K562 (cell line): ENCODE data around the gene PI4KA. TPM values are rescaled to one million over a fixed set of nuclear protein-coding genes. Genes with fewer than 3 reads are reported as not detected.

Source experiments
- ATAC-seq: fragments of 200-7000 bp; cut with Tn5 transposase; 3 replicates; pipeline ENCODE4 v1.9.1; 2020; ENCODE audit warnings: moderate library complexity
- BruUV-seq: library from RNA; stranded (reverse); fragments of 400-500 nt; replicated peaks from 2 replicates; lab custom pipeline; 2021; lab: Mats Ljungman, UMichigan
- CTCF ChIA-PET: fragments of 300-600 bp; formaldehyde crosslinking; extraction: SDS; loops from one replicate; lab custom pipeline; 2021; ENCODE audit warnings: low intra/inter-chr PET ratio; lab: Yijun Ruan, JAX
- POLR2A ChIA-PET: fragments of 300-600, 350-650 bp; sonication (Branson Sonifier 250); formaldehyde crosslinking; extraction: SDS; loops from one replicate; lab custom pipeline; 2021; ENCODE audit warnings: antibody characterized with exemption, inconsistent platforms; lab: Yijun Ruan, JAX
- DNase-seq, 4 experiments: peaks; one replicate each; pipeline versions ENCODE4 v3.0.0 to v3.0.0-alpha.2; 2011 to 2018; ENCODE audit warnings: low spot score in 3 of 4, mixed read lengths in 3 of 4; ENCODE audit errors: extremely low read depth in 1 of 4
- FAIRE-seq: peaks from 2 replicates; lab custom pipeline; 2011; peaks lifted over from hg19 to GRCh38; lab: Jason Lieb, UNC
- H2AFZ ChIP-seq: 2 replicates; pipeline ENCODE4 v1.6.0; 2011; ENCODE audit warnings: low read depth, low read length, control low read depth, inconsistent platforms
- H3K27ac ChIP-seq: fragments of 200-600 bp; 3 replicates; pipeline ENCODE4 v1.8.0; 2011; ENCODE audit warnings: low read depth, mild to moderate bottlenecking, control low read depth, inconsistent platforms, low read length, moderate library complexity, mixed read lengths; ENCODE audit errors: extremely low read depth
- H3K27me3 ChIP-seq, 2 experiments: fragments of 300-600 bp in 1 of 2; 2 replicates in 1 of 2; 3 replicates in 1 of 2; pipeline versions ENCODE4 v1.6.0 to v1.8.0; 2011; ENCODE audit warnings: inconsistent platforms in 2 of 2, low read length in 2 of 2, mild to moderate bottlenecking in 1 of 2, mixed read lengths in 1 of 2, moderate library complexity in 1 of 2; ENCODE audit not compliant: control insufficient read depth in 2 of 2, insufficient read depth in 2 of 2
- H3K36me3 ChIP-seq: fragments of 300-600 bp; 3 replicates; pipeline ENCODE4 v1.8.0; 2011; ENCODE audit warnings: mild to moderate bottlenecking, low read length, inconsistent platforms; ENCODE audit not compliant: control insufficient read depth, insufficient read depth
- H3K4me1 ChIP-seq, 2 experiments: fragments of 200-600 bp in 1 of 2; replicated peaks in 1 of 2; 2 replicates in 1 of 2; 3 replicates in 1 of 2; pipeline versions ENCODE4 v1.5.1 to v1.8.0; 2011; ENCODE audit warnings: inconsistent platforms in 2 of 2, low read length in 2 of 2, mild to moderate bottlenecking in 1 of 2, mixed read lengths in 1 of 2, moderate library complexity in 1 of 2; ENCODE audit not compliant: control insufficient read depth in 2 of 2, insufficient read depth in 2 of 2
- H3K4me2 ChIP-seq: 2 replicates; pipeline ENCODE4 v1.6.1; 2011; ENCODE audit warnings: low read length, control low read depth, inconsistent platforms, mixed read lengths; ENCODE audit not compliant: insufficient read depth
- H3K4me3 ChIP-seq: fragments of 200-600 bp; sonication (generic), shearing (Covaris generic); 2 replicates; pipeline ENCODE4 v1.5.1; 2016; ENCODE audit warnings: control low read depth, inconsistent platforms
- H3K79me2 ChIP-seq: fragments of 200-600 bp; 3 replicates; pipeline ENCODE4 v1.8.0; 2011; ENCODE audit warnings: low read length, inconsistent platforms; ENCODE audit not compliant: control insufficient read depth, insufficient read depth
- H3K9ac ChIP-seq, 2 experiments: 2 replicates each; pipeline versions ENCODE4 v1.6.0 to v1.6.1; 2011; ENCODE audit warnings: low read depth in 2 of 2, low read length in 2 of 2, control low read depth in 1 of 2, inconsistent platforms in 1 of 2, mild to moderate bottlenecking in 1 of 2, mixed read lengths in 1 of 2; ENCODE audit not compliant: insufficient read depth in 1 of 2
- H3K9me1 ChIP-seq: one replicate; pipeline ENCODE4 v1.6.0; 2011; ENCODE audit warnings: inconsistent platforms, mild to moderate bottlenecking, low read length, moderate library complexity; ENCODE audit not compliant: control insufficient read depth, insufficient read depth
- H3K9me3 ChIP-seq: replicated peaks from 2 replicates; pipeline ENCODE4 v1.5.1; 2011; ENCODE audit warnings: low read depth, low read length, inconsistent platforms; ENCODE audit not compliant: control insufficient read depth, insufficient read depth
- H4K20me1 ChIP-seq: replicated peaks from 2 replicates; pipeline ENCODE4 v1.6.1; 2011; ENCODE audit warnings: low read length, inconsistent platforms, mixed read lengths; ENCODE audit not compliant: control insufficient read depth, insufficient read depth
- BRCA1 ChIP-seq, 2 experiments: fragments of 450-650 bp in 1 of 2; sonication (generic) in 1 of 2; formaldehyde crosslinking in 1 of 2; IDR thresholded peaks; 2 replicates each; pipeline versions ENCODE4 v1.5.0 to v1.6.1; 2017 to 2020; ENCODE audit warnings: mild to moderate bottlenecking in 1 of 2, missing genetic modification reagents in 1 of 2
- CREM ChIP-seq: IDR thresholded peaks from 2 replicates; pipeline ENCODE4 v1.6.1; 2014; ENCODE audit warnings: antibody characterized with exemption, low read depth
- CSDE1 ChIP-seq, 2 experiments: fragments of 450-650 bp; IDR thresholded peaks; 2 replicates each; pipeline ENCODE4 v1.6.1; 2016; ENCODE audit warnings: mild to moderate bottlenecking in 1 of 2
- MXD1 ChIP-seq: fragments of 250-450 bp; sonication (Bioruptor Pico); IDR thresholded peaks from 2 replicates; pipeline ENCODE4 v1.8.0; 2021; ENCODE audit warnings: borderline replicate concordance, mild to moderate bottlenecking, moderate library complexity; ENCODE audit not compliant: poor library complexity, severe bottlenecking
- PRDM10 ChIP-seq: fragments of 450-650 bp; IDR thresholded peaks from 2 replicates; pipeline ENCODE4 v1.6.1; 2018; ENCODE audit not compliant: partially characterized antibody
- RNF2 ChIP-seq: sonication (generic); IDR thresholded peaks from 2 replicates; pipeline ENCODE4 v1.6.1; 2016
- SMC3 ChIP-seq: conservative IDR thresholded peaks from 2 replicates; pipeline ENCODE4 v1.6.1; 2011; ENCODE audit warnings: low read depth, low read length, improper control_type of control experiment; ENCODE audit not compliant: insufficient read depth
- TCFL5 ChIP-seq: fragments of 250-450 bp; sonication (Bioruptor Pico); conservative IDR thresholded peaks from 2 replicates; pipeline ENCODE4 v1.6.1; 2021; ENCODE audit warnings: mild to moderate bottlenecking, moderate library complexity, matching md5 sums
- ZC3H4 ChIP-seq: sonication (generic); formaldehyde crosslinking; IDR thresholded peaks from 2 replicates; pipeline ENCODE4 v1.9.0; 2021; ENCODE audit warnings: missing genetic modification reagents, borderline replicate concordance
- ZNF699 ChIP-seq: fragments of 250-450 bp; sonication (Bioruptor Pico); IDR thresholded peaks from 2 replicates; pipeline ENCODE4 v1.8.0; 2021; ENCODE audit warnings: mild to moderate bottlenecking, moderate library complexity; ENCODE audit not compliant: insufficient replicate concordance
- ZNF830 ChIP-seq: fragments of 250-450 bp; sonication (Bioruptor Pico); IDR thresholded peaks from 2 replicates; pipeline ENCODE4 v1.5.0; 2021; ENCODE audit warnings: mild to moderate bottlenecking
- WGBS: fragments of 100-300 bp; shearing (Covaris generic); methylation state at CpG from one replicate; pipeline ENCODE4 v1.1.6; 2016; ENCODE audit warnings: low coverage, mixed read lengths; ENCODE audit not compliant: insufficient coverage; ENCODE audit errors: missing lambda C conversion rate; 5-methylcytosine and 5-hydroxymethylcytosine counted together
- in situ Hi-C: fragments of 300-500 bp; cut with MboI; formaldehyde crosslinking; loops from 4 replicates; pipeline ENCODE4 v1.15.0; 2018; ENCODE audit warnings: inconsistent platforms, mixed read lengths
- intact Hi-C: fragments of 100-400 bp; cut with micrococcal nuclease; formaldehyde crosslinking; loops from 2 replicates; pipeline ENCODE4 v1.14.2; 2022
- polyA plus RNA-seq, 8 experiments: library from polyadenylated mRNA; depleted of rRNA in 4 of 8; stranded (reverse) in 5 of 8; unstranded in 3 of 8; fragments of >200 nt; fragmentation: Nextera tagmentation in 2 of 8; fragmentation: Illumina TruSeq in 1 of 8; extraction: Ambion mirVana in 2 of 8; extraction: Trizol in 1 of 8; gene quantifications; 2 replicates each; pipeline versions ENCODE4 v1.2.1 to v1.2.3, GENCODE V29; 2011 to 2014; ENCODE audit warnings: inconsistent platforms in 1 of 8, missing spikeins in 1 of 8
- total RNA-seq, 7 experiments: library from RNA; depleted of rRNA in 6 of 7; stranded (reverse); fragments of >200 nt in 6 of 7; fragmentation: Illumina TruSeq in 2 of 7; extraction: Trizol in 2 of 7; gene quantifications; 2 replicates each; pipeline versions ENCODE4 v1.2.1 to v1.2.3, GENCODE V29; 2011 to 2021; ENCODE audit warnings: low replicate concordance in 1 of 7

The PI4KA gene
- total and polyA plus RNA-seq, 9 of the 15 experiments (the other 6 are each of a cell fraction or from before 2014, with no cell fraction given) = 7.3 to 187 (median 84.7) TPM

GRCh38 chr22:20744456-20744855 is 114.2 kb downstream of the PI4KA start:
- H3K79me2 ChIP-seq = no peaks in the 10 kb centered on the region
- in situ Hi-C loops (no loop called here), intact Hi-C loops (loop anchor here (5.0 kb wide), 4 partner anchors 38 to 327 kb away; no protein-coding TSS in a partner anchor)
- no peak overlapping the region for H3K27ac ChIP-seq
- FAIRE-seq (no peak), ATAC-seq (no peak), DNase-seq (no peak)
- no peaks in the 10 kb centered on the region for H3K4me1 ChIP-seq
- no peaks in the 10 kb centered on the region for H3K27me3 ChIP-seq
- peaks cover 76% of the 10 kb centered on the region for H3K36me3 ChIP-seq
- BruUV-seq = no TSS peak
- H3K9ac ChIP-seq = no peak overlapping the region; a peak in 1 of 4 replicates
- no peak overlapping the region for H3K4me3 ChIP-seq
- H4K20me1 ChIP-seq = no peaks in the 10 kb centered on the region; the same call in 1 of the 2 replicates
- no peaks in the 10 kb centered on the region for H3K9me1 ChIP-seq
- no peak overlapping the region for H3K4me2 ChIP-seq
- no peak for TF ChIP-seq ZC3H4 (CRISPR knock-in tag)
- TF ChIP-seq BRCA1 (IDR thresholded peaks at IDR 0.05) = no peak
- 0 out of 2 replicates have a peak, but pooled peaks have one; percentile 45 for TF ChIP-seq BRCA1 (CRISPR knock-in tag; IDR thresholded peaks at IDR 0.05)
- TF ChIP-seq, all 486 proteins: peak for 1
- peaks cover 11% of the 10 kb centered on the region for H3K9me3 ChIP-seq
- ChIA-PET POLR2A (interaction anchor here (3.0 kb wide), 1 partner anchor 17 kb away, joined by 16 read pairs; no protein-coding TSS in a partner anchor), CTCF (no interaction called here)
- 89% methylated on average over 15 of the region's 15 CpGs for WGBS
- no peak overlapping the region for H2AFZ ChIP-seq

DNA sequence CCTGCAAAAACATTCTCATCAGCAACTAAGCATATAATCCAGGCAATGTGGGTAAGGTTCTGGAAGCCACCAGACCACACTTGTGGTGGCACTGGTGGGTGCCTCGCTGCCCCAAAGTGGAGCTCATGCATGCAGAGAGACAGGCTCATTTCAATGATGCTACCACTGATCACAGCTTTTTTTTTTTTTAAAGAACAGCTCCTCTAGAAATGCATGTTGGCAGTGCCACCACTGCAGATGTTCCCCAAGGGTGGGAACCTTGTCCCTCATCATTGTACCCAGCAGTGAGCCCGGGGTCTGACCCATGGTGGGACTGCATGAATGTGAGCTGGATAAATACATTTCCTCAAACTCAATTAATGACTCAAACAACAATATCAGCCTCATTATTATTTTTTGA is 115.8 kb downstream of the PI4KA start:
- Histone ChIP-seq H3K79me2 (no peaks in the 10 kb centered on the region), H3K36me3 (peaks cover 68% of the 10 kb centered on the region)
- no peak for TF ChIP-seq RNF2
- TF ChIP-seq CSDE1 (IDR thresholded peaks at IDR 0.05) = no peak
- no peak for TF ChIP-seq ZNF830
- no peak for TF ChIP-seq MXD1 (CRISPR knock-in tag)
- no peak for TF ChIP-seq SMC3
- no peak for TF ChIP-seq PRDM10
- TF ChIP-seq CREM = no peak
- TF ChIP-seq TCFL5 (CRISPR knock-in tag) = no peak
- no peak for TF ChIP-seq ZNF699

More for the DNA sequence above, 115.8 kb downstream of the PI4KA start:
- FAIRE-seq = no peak
- no peak overlapping the region for H3K27ac ChIP-seq
- H3K4me2 ChIP-seq = no peak overlapping the region
- peaks cover 11% of the 10 kb centered on the region for H3K9me3 ChIP-seq
- H4K20me1 ChIP-seq = no peaks in the 10 kb centered on the region; the same call in 1 of the 2 replicates
- no peak overlapping the region for H3K9ac ChIP-seq
- H2AFZ ChIP-seq = no peak overlapping the region
- no peak overlapping the region for H3K4me3 ChIP-seq
- no peaks in the 10 kb centered on the region for H3K27me3 ChIP-seq
- BruUV-seq = no TSS peak
- no peaks in the 10 kb centered on the region for H3K4me1 ChIP-seq
- in situ Hi-C loops (no loop called here), intact Hi-C loops (loop anchor here (2.0 to 5.0 kb wide), 5 partner anchors 40 to 325 kb away; no protein-coding TSS in a partner anchor)
- no peak for DNase-seq
- peaks cover 5% of the 10 kb centered on the region for H3K9me1 ChIP-seq
- POLR2A ChIA-PET = interaction anchor here (0.6 to 1.7 kb wide), 15 partner anchors 10 to 970 kb away, joined by 3 to 11 read pairs (median 4); partner anchors contain the start of gene SERPIND1
- no peak for ATAC-seq
- WGBS = 28% methylated on average over 2 of the region's 2 CpGs
- CTCF ChIA-PET = interaction anchor here (0.7 to 2.6 kb wide), 4 partner anchors 40 to 324 kb away, joined by 3 to 10 read pairs (median 5); no protein-coding TSS in a partner anchor
